HepG2 (cell line): ENCODE results near the gene CISD3. TPM values are rescaled to one million over a fixed set of nuclear protein-coding genes. Genes with fewer than 3 reads are reported as not detected.

Source experiments
- ARID5B ChIP-seq: IDR thresholded peaks from 2 replicates; pipeline ENCODE4 v1.4.0; 2020; ENCODE audit warnings: mild to moderate bottlenecking, missing genetic modification reagents
- BHLHE40 ChIP-seq: IDR thresholded peaks from 2 replicates; pipeline ENCODE4 v1.6.1; 2011; ENCODE audit warnings: low read length, improper control_type of control experiment
- ERF ChIP-seq: IDR thresholded peaks from 2 replicates; pipeline ENCODE4 v1.6.1; 2018; ENCODE audit warnings: missing biosample characterization, missing genetic modification reagents
- FOXO1 ChIP-seq: sonication (generic); formaldehyde crosslinking; IDR thresholded peaks from 2 replicates; pipeline ENCODE4 v1.4.0; 2020; ENCODE audit warnings: missing genetic modification reagents
- HNF4G ChIP-seq, 2 experiments: sonication (generic) in 1 of 2; formaldehyde crosslinking in 1 of 2; IDR thresholded peaks; 2 replicates each; pipeline versions ENCODE4 v1.4.0 to v1.6.1; 2011 to 2020; ENCODE audit warnings: borderline replicate concordance in 2 of 2, low read depth in 2 of 2, mild to moderate bottlenecking in 2 of 2, low read length in 1 of 2, missing genetic modification reagents in 1 of 2, moderate library complexity in 1 of 2
- MXI1 ChIP-seq: IDR thresholded peaks from 3 replicates; pipeline ENCODE4 v1.6.1; 2012; ENCODE audit warnings: low read depth, low read length, inconsistent platforms, borderline replicate concordance
- NKX3-1 ChIP-seq: sonication (generic); formaldehyde crosslinking; IDR thresholded peaks from 2 replicates; pipeline ENCODE4 v1.5.0; 2020; ENCODE audit warnings: missing genetic modification reagents
- SMYD3 ChIP-seq: sonication (generic); formaldehyde crosslinking; IDR thresholded peaks from 2 replicates; pipeline ENCODE4 v1.8.1; 2023; ENCODE audit warnings: mild to moderate bottlenecking, missing genetic modification reagents
- SNAI1 ChIP-seq: sonication (generic); formaldehyde crosslinking; IDR thresholded peaks from 2 replicates; pipeline ENCODE4 v1.5.0; 2020; ENCODE audit warnings: mild to moderate bottlenecking, missing genetic modification reagents, borderline replicate concordance
- SRSF4 ChIP-seq: fragments of 200-400 bp; formaldehyde crosslinking; IDR thresholded peaks from one replicate; pipeline ENCODE4 v1.6.1; 2018; ENCODE audit warnings: mild to moderate bottlenecking, low read depth, low read length, moderate library complexity; ENCODE audit not compliant: poor library complexity, severe bottlenecking
- SRY ChIP-seq: sonication (generic); formaldehyde crosslinking; IDR thresholded peaks from 2 replicates; pipeline ENCODE4 v1.8.0; 2022; ENCODE audit warnings: mild to moderate bottlenecking, missing genetic modification reagents
- TFDP2 ChIP-seq: sonication (generic); formaldehyde crosslinking; IDR thresholded peaks from 2 replicates; pipeline ENCODE4 v1.4.0; 2020; ENCODE audit warnings: missing genetic modification reagents
- TGIF2 ChIP-seq: IDR thresholded peaks from 2 replicates; pipeline ENCODE4 v1.6.1; 2016; ENCODE audit warnings: control low read depth, missing compliant biosample characterization
- ZBTB7A ChIP-seq: sonication (generic); formaldehyde crosslinking; IDR thresholded peaks from 2 replicates; pipeline ENCODE4 v1.8.0; 2022; ENCODE audit warnings: mild to moderate bottlenecking, missing genetic modification reagents
- ZFP36L1 ChIP-seq: sonication (generic); formaldehyde crosslinking; IDR thresholded peaks from 2 replicates; pipeline ENCODE4 v1.8.0; 2022; ENCODE audit warnings: mild to moderate bottlenecking, missing genetic modification reagents, moderate library complexity
- ZFP82 ChIP-seq: sonication (generic); formaldehyde crosslinking; IDR thresholded peaks from 2 replicates; pipeline ENCODE4 v1.5.1; 2020; ENCODE audit warnings: mild to moderate bottlenecking, missing genetic modification reagents, borderline replicate concordance
- ZNF556 ChIP-seq: sonication (generic); formaldehyde crosslinking; IDR thresholded peaks from 2 replicates; pipeline ENCODE4 v1.4.0; 2020; ENCODE audit warnings: mild to moderate bottlenecking, missing genetic modification reagents, borderline replicate concordance
- ZNF563 ChIP-seq: sonication (generic); formaldehyde crosslinking; IDR thresholded peaks from 2 replicates; pipeline ENCODE4 v1.8.0; 2022; ENCODE audit warnings: mild to moderate bottlenecking, moderate library complexity, missing genetic modification reagents
- ZNF597 ChIP-seq: sonication (generic); formaldehyde crosslinking; IDR thresholded peaks from 2 replicates; pipeline ENCODE4 v1.5.0; 2020; ENCODE audit warnings: missing genetic modification reagents
- ZNF710 ChIP-seq: sonication (generic); formaldehyde crosslinking; IDR thresholded peaks from 2 replicates; pipeline ENCODE4 v1.5.0; 2020; ENCODE audit warnings: mild to moderate bottlenecking, missing genetic modification reagents, borderline replicate concordance
- polyA plus RNA-seq, 8 experiments: library from polyadenylated mRNA; depleted of rRNA in 3 of 8; stranded (reverse) in 7 of 8; unstranded in 1 of 8; fragments of >200 nt; fragmentation: Illumina TruSeq in 4 of 8; extraction: Trizol in 4 of 8; gene quantifications; 2 replicates each; pipeline versions ENCODE4 v1.2.1 to v1.2.3, GENCODE V29; 2011 to 2016; ENCODE audit warnings: low read depth in 4 of 8, missing spikeins in 1 of 8, mixed read lengths in 1 of 8; ENCODE audit not compliant: insufficient read depth in 1 of 8
- total RNA-seq, 5 experiments: library from RNA; depleted of rRNA; stranded (reverse); fragments of >200 nt; fragmentation: Illumina TruSeq; extraction: Trizol; gene quantifications; 2 replicates each; pipeline ENCODE4 v1.2.3, GENCODE V29; 2016; ENCODE audit warnings: low read depth in 1 of 5

The CISD3 gene
- total and polyA plus RNA-seq, 2 of the 13 experiments (the other 11 are each of a cell fraction or from before 2014, with no cell fraction given) = 30.0 to 34.1 TPM

GRCh38 chr17:38729886-38730525 lies at the start of gene CISD3 (continued):
- no peak for TF ChIP-seq ZNF597 (CRISPR knock-in tag)
- peak; percentile 61; the same call in 1 of the 2 replicates for TF ChIP-seq TFDP2 (CRISPR knock-in tag)
- TF ChIP-seq SRSF4 = peak; percentile 40
- peak; percentile 95; the same call in 2 of the 3 replicates for TF ChIP-seq MXI1
- 0 out of 2 replicates have a peak, but pooled peaks have one; percentile 3 for TF ChIP-seq SNAI1 (CRISPR knock-in tag)
- TF ChIP-seq SMYD3 (CRISPR knock-in tag) = no peak
- TF ChIP-seq ZFP82 (CRISPR knock-in tag) = 0 out of 2 replicates have a peak, but pooled peaks have one; percentile 91
- peak; percentile 86; the same call in 1 of the 2 replicates for TF ChIP-seq ZNF563 (CRISPR knock-in tag)
- peak; percentile 85 for TF ChIP-seq ZBTB7A
- TF ChIP-seq BHLHE40 = peak; percentile 50; the same call in 1 of the 2 replicates
- peak; percentile 21; the same call in 1 of the 2 replicates for TF ChIP-seq ZNF556 (CRISPR knock-in tag)
- TF ChIP-seq ERF = peak; percentile 58
- peak; percentile 64; the same call in 1 of the 2 replicates for TF ChIP-seq TGIF2 (CRISPR knock-in tag)
- peak; percentile 55; the same call in 1 of the 2 replicates for TF ChIP-seq ZNF710 (CRISPR knock-in tag)
- no peak; the same call in 1 of the 2 replicates for TF ChIP-seq HNF4G (IDR thresholded peaks at IDR 0.05; ENCODE audit: borderline replicate concordance, low read depth, low read length)
- peak; percentile 73; the same call in 1 of the 2 replicates for TF ChIP-seq HNF4G (CRISPR knock-in tag; IDR thresholded peaks at IDR 0.05; ENCODE audit: borderline replicate concordance, low read depth)
- peak; percentile 65 for TF ChIP-seq NKX3-1 (CRISPR knock-in tag)
- TF ChIP-seq SRY (CRISPR knock-in tag) = 0 out of 2 replicates have a peak, but pooled peaks have one; percentile 34
- peak; percentile 52; the same call in 1 of the 2 replicates for TF ChIP-seq FOXO1 (CRISPR knock-in tag)
- TF ChIP-seq ZFP36L1 (CRISPR knock-in tag) = peak; percentile 56; the same call in 1 of the 2 replicates
- peak; percentile 11; the same call in 1 of the 2 replicates for TF ChIP-seq ARID5B (CRISPR knock-in tag)
